Stimulated activated CD4-positive, alpha-beta T cell treated with anti-CD3 and anti-CD28 coated beads, Interleukin-4, amount 100 ng/mL, for 4 hours (primary cell): ENCODE results near the gene ULBP3.

ENCODE experiments used
- DNase-seq, 2 experiments: peaks; one replicate each; pipeline ENCODE4 v3.0.0-alpha.2; 2020

ULBP3 gene

GRCh38 chr6:150068720-150069648, at the start of gene ULBP3:
TSS of gene ULBP3 (minus strand) at chr6:150069121. CDS start at chr6:150069066, 55 bp downstream.
- peak; percentile 52 to 66 for DNase-seq

DNA sequence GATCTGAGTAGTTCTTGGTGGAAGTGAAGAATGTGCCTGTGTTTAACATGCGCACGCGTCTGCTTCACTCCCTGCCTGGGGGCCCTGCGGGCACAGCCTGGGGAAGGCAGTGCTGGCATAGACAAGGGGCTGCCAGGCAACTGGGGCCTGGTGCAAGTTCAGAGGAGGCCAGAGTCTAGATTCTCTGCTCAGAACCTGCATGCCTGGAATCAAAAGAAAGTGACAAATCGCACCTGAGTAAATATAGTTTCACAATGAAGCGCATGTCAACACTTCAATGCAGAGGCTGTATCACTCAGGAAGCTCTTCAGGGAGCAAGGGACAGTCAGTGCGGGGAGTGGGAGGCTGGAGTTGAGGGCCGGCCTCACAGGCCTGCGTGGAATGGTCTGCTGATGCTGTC, 49.7 kb upstream of the ULBP3 start:
- no peak for DNase-seq

- no peak for DNase-seq
Observed at GRCh38 chr6:150118203-150118602, 49.3 kb upstream of the ULBP3 start.

DNA sequence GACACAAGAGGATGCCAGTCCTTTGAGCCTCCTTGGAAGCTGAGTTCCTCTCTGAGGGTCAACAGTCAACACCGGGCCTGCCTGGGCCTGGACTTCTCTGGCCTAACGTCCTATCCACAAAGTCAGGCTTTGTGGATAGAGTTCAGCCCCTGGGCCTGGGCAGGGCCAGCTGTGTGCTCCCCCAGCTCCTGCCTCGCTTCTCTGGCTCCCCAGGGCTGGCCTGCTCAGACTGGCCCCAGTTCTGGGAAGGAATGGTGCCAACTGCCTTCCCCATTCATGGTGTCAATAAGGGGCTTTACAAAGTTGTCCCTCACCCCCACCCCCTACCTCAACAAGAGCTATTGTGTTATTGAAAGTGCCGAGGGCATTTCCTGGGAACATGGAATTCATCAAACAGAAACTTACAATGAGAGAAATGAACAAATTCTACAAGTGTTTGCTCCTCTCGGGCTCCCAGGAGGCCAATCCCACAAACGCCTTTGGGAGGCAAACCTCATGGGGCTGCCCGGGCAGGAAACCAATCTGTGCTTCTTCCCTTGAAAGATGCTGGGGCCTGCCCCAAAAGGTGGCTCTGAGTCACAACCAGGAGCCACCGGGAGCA, 47.4 kb upstream of the ULBP3 start:
- DNase-seq = no peak

DNA sequence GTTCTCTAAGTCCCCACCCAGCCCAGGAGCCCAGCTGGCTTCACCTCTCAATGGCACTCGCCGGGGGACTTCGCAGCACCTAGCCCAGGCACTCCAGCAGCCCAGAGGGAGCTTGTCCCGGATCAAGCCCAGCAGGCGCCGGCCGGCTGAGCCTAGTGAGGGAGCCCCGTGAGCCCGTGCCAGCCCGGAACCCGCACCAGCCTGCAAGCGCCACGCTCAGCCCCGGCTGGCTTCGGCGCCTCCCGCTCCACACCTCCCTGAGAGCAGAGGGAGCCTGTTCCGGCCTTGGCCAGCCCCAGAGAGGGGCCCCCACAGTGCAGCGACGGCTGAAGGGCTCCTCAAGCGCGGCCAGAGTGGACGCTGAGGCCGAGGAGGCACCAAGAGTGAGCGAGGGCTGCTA, 46.8 kb upstream of the ULBP3 start:
- DNase-seq = no peak

GRCh38 chr6:150112233-150112632, 43.3 kb upstream of the ULBP3 start:
- DNase-seq = no peak

GRCh38 chr6:150102750-150103270, 33.9 kb upstream of the ULBP3 start:
- no peak for DNase-seq

- no peak for DNase-seq
Observed at GRCh38 chr6:150100745-150101144, 31.8 kb upstream of the ULBP3 start.

DNA sequence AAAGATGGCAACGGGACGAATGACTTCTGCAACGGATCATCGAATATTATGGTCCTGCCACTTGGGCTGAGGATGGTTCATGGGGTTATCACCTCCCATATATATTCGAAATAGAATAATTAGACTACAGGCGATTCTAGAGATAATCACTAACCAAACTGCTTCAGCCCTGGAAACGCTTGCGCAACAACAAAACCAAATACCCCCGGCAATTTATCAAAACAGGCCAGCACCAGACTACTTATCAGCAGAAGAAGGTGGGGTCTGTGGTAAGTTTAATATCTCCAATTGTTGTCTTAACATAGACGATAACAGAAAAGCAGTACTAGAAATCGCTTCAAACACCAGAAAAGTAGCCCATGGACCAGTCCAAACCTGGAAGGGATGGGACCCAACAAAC, 31.0 kb upstream of the ULBP3 start:
- DNase-seq = no peak

DNA sequence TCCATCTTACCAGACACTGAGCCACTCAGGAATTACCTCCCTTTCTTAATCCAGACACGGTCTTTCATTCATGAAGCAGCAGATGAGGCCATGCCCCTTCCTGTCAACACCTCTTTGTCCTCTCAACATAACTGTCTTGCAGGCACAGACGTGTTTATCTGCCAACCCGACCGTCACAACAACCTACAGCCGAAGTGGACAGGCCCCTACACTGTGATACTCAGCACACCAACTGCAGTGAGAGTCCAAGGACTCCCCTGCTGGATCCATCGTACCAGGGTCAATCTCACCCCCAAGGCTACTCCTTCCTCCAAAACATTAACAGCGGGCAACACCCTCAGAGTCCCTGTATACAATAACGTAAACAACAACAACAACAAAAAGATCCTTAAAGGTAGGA, 30.6 kb upstream of the ULBP3 start:
- DNase-seq = no peak

DNA sequence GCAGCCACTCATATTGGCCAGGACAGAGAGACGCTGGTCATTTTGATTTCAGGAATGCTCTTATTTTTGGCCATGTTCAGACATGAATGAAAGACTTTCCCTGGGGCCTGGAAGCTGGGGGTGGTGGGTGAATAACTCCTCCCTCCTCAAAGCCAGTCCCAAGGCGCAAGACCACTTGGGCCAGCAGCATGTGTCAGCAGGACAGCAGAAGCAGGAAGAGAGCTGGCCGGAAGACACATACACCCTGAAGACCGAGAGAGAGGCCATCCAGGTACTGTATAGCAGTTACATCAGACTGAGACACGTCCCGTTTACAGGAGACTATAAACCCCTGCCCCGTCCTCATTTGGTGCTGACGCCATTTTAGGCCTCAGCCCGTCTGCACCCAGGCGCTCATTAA, 29.2 kb upstream of the ULBP3 start:
- DNase-seq = no peak

DNA sequence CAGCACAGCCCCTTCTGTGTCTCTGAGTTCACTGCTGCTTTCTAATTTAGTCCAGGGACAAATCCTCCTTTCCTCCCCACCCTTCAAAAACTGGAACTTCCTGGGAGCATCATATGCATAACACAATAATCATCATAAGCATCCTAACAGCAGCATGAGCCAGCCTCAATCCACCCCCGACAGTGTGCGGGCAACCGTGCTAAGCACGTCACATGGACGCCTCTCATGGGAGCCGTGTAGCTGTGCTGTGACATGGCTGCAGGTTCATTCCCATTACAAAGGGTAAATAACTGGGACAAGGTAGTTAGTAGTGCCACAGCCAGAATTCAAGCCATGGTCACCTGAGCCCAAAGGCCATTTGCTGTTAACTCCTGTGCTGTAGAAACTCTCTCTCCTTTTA, 24.5 kb upstream of the ULBP3 start:
- no peak for DNase-seq

- no peak for DNase-seq
Observed at GRCh38 chr6:150091476-150091875, 22.6 kb upstream of the ULBP3 start.

- no peak for DNase-seq
Observed at GRCh38 chr6:150090328-150090727, 21.4 kb upstream of the ULBP3 start.

GRCh38 chr6:150088481-150089154, 19.7 kb upstream of the ULBP3 start:
- DNase-seq = no peak

- DNase-seq = no peak
Observed at GRCh38 chr6:150087336-150087735, 18.4 kb upstream of the ULBP3 start.

DNA sequence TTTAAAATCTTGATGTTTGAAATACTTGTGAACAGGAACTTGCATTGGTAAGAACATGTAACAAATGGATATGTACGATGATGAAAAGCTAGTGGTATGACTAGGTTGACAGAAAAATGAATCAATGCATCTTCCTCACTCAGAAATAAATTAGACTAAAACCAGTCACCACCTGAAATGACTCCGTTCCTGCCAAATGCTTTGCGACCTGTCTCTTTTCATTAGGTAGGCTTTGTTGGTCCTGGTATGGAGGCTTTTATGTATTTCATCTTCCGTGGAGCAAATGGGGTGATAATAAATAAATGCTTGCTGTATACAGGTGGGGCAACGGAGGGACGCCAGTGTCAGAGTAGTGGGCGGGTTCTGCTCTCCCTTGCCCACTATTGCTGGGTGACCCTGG, 17.1 kb upstream of the ULBP3 start:
- no peak for DNase-seq

DNA sequence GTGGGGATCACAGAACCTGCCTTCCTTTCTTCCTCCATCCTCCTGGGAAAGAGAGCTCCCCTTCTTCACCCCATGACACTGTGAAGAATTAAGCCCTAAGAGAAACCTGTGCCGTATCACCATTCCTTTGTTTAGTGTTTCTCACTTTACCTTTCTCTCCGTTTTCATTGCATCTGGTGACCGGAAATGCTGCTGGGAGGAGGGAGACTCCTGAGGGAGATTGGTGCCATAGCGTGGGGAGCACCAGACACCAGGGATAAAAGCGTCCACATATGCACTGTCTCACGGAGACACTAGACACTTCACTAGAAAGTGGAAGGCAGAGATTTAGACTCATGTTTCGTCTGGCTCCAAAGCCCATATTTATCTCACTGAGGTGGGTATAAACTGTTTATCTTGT, 15.5 kb upstream of the ULBP3 start:
- DNase-seq = no peak

DNA sequence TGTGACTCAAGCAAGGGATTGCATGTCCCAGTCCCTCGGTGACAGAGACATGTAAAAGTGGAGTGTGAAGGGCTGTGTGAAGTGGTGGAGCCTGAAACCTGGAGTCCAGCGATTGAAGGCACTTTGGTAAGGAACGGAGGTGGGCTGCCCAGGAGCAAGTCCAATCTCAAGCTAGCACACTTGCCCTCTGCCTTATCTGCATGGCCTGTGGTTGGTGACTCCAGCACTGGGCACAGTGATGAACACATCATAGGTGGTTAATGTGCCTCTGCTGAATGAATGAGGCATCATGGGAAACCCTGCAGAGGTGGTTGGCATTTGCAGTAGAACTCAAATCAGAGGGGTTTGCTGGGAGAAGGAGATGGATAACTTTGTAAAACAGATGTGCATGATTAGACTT, 14.9 kb upstream of the ULBP3 start:
- no peak for DNase-seq

- DNase-seq = no peak
Observed at GRCh38 chr6:150081702-150082101, 12.8 kb upstream of the ULBP3 start.

DNA sequence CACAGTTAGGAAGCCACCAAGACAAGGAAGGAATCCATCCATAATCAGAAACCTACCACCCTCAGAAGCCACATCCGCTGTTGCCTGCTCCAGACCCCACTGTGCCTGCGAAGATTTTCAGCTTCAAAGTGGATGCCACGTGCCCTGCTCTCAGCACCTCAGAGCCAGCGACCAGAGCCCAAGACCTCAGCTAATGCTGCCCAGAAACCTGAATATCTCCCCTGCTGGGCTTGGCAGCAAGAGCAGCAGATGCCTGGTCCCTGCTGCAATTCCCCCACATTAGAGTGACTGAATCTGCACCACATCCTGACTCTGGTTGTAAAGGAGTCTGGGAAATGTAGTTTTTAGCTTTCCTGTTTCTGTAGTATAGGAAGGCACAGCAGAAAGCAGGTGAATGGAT, 10.7 kb upstream of the ULBP3 start:
- no peak for DNase-seq

DNA sequence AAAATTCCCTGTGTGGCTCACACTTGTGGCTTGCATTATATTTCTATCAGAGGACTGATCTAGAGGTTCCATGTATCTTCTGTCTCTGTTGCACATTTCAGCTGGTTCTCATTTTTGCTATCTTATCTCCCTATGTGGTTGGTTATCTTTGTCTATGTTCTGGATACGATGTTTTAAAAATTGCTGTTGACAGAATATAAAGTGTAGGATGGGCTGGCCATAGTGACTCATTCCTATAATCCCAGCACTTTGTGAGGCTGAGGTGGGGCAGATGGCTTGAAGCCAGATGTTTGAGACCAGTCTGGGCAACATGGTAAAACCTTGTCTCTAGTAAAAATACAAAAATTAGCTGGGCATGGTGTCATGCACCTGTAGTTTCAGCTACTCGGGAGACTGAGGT, 9.9 kb upstream of the ULBP3 start:
- DNase-seq = no peak

- no peak for DNase-seq
Observed at GRCh38 chr6:150076196-150076893, 7.4 kb upstream of the ULBP3 start.
